GM12872 (cell line): Measurements from ENCODE around the gene HDAC5.
A peak's percentile ranks its signal among the peaks of the same experiment; 100 is the strongest.

Experiments
- CTCF ChIP-seq: IDR thresholded peaks from 3 replicates; pipeline ENCODE4 v1.5.1; 2011; ENCODE audit warnings: low read depth, mild to moderate bottlenecking, low read length, moderate library complexity; ENCODE audit not compliant: insufficient read depth

HDAC5 gene

GRCh38 chr17:44105483-44105882 is 18.0 kb downstream of the HDAC5 start:
- TF ChIP-seq CTCF, result 0 out of 3 replicates have a peak, but pooled peaks have one; percentile 4

- TF ChIP-seq CTCF, result no peak
Observed at GRCh38 chr17:44102849-44103622, 20.4 kb downstream of the HDAC5 start.

- no peak for TF ChIP-seq CTCF
Observed at GRCh38 chr17:44097110-44097958, 26.1 kb downstream of the HDAC5 start.

- TF ChIP-seq CTCF, result no peak
Observed at GRCh38 chr17:44095647-44096496, 27.6 kb downstream of the HDAC5 start.

GRCh38 chr17:44095388-44095646 is 28.1 kb downstream of the HDAC5 start:
- TF ChIP-seq CTCF, result no peak

GRCh38 chr17:44094701-44095387 is 28.6 kb downstream of the HDAC5 start:
- no peak for TF ChIP-seq CTCF
